Stimulated activated CD8-positive, alpha-beta memory T cell treated with anti-CD3 and anti-CD28 coated beads, Interleukin-4, amount 100 ng/mL, for 24 hours (primary cell): ENCODE data around the gene ITPRIP.

Experiments
- DNase-seq: peaks from one replicate; pipeline ENCODE4 v3.0.0-alpha.2; 2020; ENCODE audit warnings: low read depth

Gene ITPRIP

GRCh38 chr10:104307576-104308438, 30.5 kb downstream of the ITPRIP start:
- DNase-seq, result no peak

GRCh38 chr10:104306897-104307296, 31.4 kb downstream of the ITPRIP start:
- DNase-seq, result no peak

DNA sequence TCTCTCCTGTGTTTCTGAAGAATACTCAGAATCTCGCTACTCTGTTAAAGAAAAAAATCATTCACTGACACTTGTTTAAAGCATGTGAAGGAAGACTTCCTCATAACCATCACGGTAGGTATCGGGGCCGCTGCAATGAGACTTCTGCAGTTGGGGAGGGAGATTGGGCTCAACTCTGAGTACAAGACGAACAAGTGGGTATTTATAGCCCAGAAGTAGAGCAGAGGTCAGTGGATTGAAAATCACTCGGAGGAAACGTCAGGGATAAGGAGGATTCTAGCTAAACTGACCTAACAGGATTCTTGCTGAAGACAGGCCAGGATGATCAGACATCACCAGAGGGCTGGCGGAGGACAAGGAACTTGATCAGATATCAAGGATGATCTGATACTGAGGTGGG, 33.3 kb downstream of the ITPRIP start:
- DNase-seq, result no peak

DNA sequence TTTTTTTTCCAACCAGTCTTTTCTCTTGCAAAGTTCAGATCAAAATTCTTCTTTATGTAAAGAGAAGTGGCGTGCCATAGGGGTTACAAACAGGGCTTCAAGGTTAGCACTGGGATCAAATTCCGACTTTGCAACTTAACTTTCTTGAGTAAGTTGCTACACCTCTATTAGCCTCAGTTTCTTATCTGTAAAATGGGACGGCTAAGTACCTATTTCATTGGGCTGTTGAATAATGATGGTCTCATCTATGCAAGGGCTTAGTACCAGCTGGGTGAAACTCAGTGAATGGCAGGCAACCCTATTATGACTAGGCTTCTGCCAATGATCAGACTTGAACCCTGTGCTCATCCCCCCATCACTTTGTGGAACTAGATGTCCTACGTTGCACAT, 33.9 kb downstream of the ITPRIP start:
- DNase-seq, result no peak

- DNase-seq, result no peak
These were observed 34.5 kb downstream of the ITPRIP start for GRCh38 chr10:104303594-104304355.

- no peak for DNase-seq
These were observed 36.2 kb downstream of the ITPRIP start for GRCh38 chr10:104301907-104302690.

DNA sequence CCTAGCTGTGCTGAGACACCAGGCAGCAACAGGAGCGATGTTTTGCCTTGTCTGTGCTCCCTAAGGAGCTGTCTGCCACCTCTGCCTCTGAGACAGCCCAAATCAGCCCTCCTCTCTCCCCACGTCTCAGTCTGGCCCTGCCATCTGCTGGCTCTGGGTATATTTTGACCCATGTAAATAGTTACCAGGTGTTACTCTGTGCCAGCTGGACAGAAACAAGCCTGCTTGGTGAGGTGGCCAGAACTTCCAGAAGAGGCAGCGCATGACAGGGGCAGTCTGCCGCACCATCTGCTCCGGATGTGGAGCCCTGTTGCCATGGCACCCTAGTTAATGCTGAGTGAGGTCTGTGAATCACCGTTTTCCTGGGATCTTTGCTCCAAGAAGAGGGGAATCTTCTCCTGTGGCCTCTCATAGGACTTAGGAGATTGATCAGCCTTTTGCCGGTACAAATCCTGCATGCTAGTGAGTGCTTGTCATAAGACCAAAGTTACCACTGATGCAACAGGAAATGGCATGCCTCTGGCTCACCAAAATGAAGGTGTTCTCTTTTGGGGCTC, 37.5 kb downstream of the ITPRIP start:
- DNase-seq, result no peak

GRCh38 chr10:104300002-104300735, 38.1 kb downstream of the ITPRIP start:
- no peak for DNase-seq

DNA sequence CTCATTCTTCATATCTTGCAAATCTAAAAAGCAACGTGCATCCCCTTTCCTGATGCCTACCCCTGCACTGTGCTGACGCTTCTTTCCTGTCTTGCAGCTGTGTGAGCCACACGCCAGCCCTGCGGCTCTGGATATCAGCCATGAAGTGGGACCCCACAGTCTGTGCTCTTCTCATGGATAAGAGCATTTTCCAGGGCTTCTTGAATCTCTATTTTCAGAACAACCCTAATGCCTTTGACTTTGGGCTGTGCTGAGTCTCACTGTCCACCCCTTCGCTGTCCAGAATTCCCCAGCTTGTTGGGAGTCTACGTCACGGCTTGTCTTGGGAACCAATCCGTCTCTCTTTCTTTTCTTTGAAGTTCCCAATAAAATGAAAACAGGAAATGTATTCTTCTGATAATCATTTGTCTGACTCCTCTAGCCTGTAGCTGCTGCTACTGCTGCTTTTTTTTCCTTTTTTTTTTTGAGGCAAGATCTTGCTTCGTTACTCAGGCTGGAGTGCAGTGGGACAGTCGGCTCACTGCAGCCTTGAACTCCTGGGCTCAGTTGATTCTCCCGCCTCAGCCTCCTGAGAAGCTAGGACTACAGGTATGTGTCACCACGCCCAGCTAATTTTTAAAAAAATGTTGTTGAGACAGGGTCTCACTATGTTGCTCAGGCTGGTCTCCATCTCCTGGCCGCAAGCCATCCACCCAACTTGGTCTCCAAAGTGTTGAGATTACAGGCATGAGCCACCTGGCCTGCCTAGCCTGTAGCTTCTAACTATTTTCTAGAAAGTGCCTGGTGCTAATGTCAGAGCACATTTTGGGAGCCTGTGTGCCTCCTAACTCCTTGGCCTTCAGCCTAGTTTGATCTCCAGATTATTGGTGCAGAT, 39.0 kb downstream of the ITPRIP start:
- DNase-seq, result no peak

DNA sequence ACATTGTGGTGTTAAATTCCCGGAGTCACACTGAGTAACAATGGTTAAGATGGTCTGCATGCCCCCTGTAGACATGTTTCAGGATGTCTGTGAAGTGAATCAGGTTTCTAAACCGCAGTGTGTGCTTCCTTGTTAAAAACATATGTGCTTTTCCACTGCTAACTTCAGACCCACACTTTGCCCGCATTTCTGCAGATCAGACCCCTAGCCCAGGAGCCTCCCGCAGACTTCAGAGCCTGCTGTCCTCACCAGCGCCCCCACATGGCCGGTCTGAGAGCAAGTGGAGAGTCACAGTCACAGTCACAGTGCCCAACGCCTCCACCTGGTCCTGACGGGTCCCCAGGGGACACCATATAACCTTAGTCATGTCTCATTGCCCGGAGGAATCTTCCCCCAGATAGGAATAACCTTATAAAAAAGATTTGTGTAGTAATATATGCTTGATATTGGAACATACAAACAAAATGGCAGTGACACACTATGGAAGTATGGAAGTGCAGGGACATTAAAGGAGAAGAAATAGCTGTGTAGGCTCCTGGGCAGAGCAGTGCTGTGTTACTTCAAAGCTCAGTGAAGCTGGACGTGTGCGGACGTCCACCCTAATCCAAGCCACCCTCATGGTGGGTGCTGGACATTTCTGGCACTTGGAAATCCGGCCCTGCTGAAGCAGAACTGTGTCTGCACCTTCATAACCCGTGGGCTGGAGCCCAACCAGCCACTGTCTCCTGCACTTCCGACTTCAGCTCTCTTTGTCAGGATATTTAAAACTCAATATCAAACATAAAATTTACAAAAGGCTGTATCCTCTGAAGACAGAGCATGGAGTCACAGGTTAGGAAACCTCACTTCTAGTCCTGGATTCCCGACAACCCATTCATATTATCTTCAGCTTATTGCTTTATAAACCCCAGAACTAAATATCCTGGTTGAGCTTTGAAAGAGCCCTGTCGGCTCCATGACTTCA, 40.3 kb downstream of the ITPRIP start:
- no peak for DNase-seq

DNA sequence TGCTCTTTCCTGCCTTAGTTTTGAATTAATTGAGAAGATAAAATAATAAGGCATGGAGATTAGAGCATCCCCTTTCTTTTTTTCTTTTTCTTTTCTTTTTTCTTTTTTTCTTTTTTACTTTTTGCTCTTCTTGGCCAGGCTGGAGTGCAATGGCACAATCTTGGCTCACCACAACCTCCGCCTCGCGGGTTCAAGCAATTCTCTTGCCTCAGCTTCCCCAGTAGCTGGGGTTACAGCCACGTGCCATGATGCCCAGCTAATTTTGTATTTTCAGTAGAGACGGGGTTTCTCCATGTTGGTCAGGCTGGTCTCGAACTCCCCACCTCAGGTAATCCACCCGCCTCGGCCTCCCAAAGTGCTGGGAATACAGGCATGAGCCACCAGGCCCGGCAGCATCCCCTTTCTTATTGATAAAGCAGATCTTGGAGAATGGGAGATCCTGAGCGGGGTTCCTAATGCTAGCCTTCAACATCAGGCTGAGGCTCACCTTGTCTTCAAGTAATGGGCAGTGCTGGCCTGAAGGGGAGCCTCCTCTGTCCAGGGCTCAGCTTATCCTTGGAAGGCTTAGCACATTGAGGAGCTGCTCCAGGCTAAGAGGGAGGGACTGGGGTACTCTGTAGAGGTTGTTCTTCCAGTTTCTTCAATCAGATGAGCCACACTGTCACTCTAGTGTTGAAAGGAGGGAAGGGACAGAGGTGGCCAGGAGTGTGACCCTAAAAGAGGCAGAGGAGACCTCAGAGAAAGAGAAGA, 41.4 kb downstream of the ITPRIP start:
- no peak for DNase-seq

DNA sequence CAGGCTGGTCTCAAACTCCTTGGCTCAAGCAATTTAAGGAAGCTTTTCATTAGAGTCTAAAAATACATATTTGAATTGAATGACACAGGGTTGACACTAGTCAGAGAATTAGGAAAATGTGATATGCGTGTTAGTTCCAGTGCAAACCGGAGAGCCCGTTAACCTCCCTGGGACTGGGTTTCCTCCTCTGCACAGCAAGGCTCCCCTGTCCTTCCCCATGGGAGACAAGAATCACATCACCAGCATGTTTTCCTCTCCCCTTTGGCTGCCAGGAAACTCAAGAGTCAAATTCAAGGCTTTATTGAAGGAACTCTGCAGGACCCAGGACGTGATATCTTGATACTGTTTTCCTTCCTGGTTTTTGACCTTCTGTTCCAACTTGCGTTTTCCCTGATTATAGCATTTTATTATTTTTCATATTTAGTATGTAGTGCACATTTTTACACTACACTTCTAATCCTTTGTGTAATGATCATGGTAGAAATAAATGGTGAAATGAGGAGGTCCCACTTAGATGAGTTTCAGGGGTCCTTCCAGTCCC, 44.4 kb downstream of the ITPRIP start:
- no peak for DNase-seq

- DNase-seq, result no peak
These were observed 45.3 kb downstream of the ITPRIP start for GRCh38 chr10:104293011-104293410.

DNA sequence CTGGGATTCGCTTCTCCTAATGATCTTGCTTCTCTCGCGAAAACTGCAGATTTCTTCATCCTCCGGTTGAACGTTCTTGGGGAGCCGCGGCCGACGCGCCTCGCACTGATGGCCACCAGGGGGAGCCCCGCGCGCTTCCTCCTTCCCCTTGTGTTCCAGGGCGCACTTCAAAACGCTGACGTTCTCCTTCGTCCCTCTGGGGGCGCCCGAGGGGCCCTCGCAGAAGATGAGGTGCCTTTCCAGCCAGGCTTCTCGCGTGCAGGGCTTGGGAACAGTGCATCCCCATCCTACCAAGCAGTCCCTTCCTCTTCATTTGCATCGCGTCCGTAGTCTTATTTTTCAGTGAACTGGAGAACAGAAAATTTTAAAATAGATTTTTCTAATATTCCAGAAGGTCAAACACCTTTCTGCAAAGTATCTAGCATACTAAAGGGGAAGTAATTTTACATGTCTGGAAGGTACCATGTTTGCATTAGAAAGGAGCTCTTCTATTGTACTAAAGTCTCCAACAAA, 46.8 kb downstream of the ITPRIP start:
- peak; percentile 75 for DNase-seq

GRCh38 chr10:104288355-104288754, 49.9 kb downstream of the ITPRIP start:
- no peak for DNase-seq

- DNase-seq, result no peak
These were observed 51.3 kb downstream of the ITPRIP start for GRCh38 chr10:104286939-104287338.

DNA sequence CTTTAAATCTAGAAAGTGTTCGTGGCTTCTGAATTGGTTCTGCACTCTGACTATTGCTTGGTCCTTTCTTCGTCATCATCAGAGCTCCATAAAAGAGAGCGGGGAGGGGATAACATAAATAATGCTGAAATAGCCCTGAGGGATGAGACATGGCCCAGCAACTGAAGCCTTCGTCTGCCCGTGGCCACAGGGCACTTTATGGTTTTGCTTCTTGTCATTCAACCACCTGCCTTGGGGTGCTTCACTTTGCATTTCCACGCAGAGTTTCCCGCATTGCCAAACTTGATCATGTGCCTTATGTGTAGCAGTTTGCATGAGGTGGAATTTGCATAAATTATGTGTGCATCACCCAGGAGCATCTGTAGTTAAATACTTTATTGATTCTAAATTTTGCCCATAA, 53.4 kb downstream of the ITPRIP start:
- DNase-seq, result no peak

GRCh38 chr10:104281694-104282093, 56.6 kb downstream of the ITPRIP start:
- no peak for DNase-seq
